PFSK-1 (cell line): ENCODE measurements around the gene DNAAF3.

Source experiments
- FOXP2 ChIP-seq: optimal IDR thresholded peaks from 2 replicates; pipeline ENCODE3; 2011; ENCODE audit warnings: borderline replicate concordance, control low read depth, inconsistent platforms; ENCODE audit not compliant: insufficient read depth; ENCODE audit errors: extremely low read length, extremely low read depth
- POLR2AphosphoS5 ChIP-seq: IDR thresholded peaks from 2 replicates; pipeline ENCODE4 v1.6.1; 2012; ENCODE audit warnings: low read depth, mild to moderate bottlenecking, control low read depth, low read length, moderate library complexity
- SIN3A ChIP-seq: IDR thresholded peaks from 2 replicates; pipeline ENCODE4 v1.6.1; 2012; ENCODE audit warnings: mild to moderate bottlenecking, low read length, moderate library complexity, borderline replicate concordance; ENCODE audit not compliant: insufficient read depth
- TAF1 ChIP-seq: IDR thresholded peaks from 2 replicates; pipeline ENCODE4 v1.6.1; 2012; ENCODE audit warnings: low read length, control low read depth, borderline replicate concordance; ENCODE audit not compliant: insufficient read depth
- TF ChIP-seq, protein P1 (sequence below), 2 experiments: IDR thresholded peaks; 2 replicates each; pipeline versions ENCODE4 v1.6.1 to v1.8.0; 2011 to 2012; ENCODE audit warnings: low read depth in 2 of 2, low read length in 2 of 2, control low read depth in 1 of 2, inconsistent platforms in 1 of 2, mild to moderate bottlenecking in 1 of 2, moderate library complexity in 1 of 2; ENCODE audit not compliant: insufficient read depth in 1 of 2

Gene DNAAF3

DNA sequence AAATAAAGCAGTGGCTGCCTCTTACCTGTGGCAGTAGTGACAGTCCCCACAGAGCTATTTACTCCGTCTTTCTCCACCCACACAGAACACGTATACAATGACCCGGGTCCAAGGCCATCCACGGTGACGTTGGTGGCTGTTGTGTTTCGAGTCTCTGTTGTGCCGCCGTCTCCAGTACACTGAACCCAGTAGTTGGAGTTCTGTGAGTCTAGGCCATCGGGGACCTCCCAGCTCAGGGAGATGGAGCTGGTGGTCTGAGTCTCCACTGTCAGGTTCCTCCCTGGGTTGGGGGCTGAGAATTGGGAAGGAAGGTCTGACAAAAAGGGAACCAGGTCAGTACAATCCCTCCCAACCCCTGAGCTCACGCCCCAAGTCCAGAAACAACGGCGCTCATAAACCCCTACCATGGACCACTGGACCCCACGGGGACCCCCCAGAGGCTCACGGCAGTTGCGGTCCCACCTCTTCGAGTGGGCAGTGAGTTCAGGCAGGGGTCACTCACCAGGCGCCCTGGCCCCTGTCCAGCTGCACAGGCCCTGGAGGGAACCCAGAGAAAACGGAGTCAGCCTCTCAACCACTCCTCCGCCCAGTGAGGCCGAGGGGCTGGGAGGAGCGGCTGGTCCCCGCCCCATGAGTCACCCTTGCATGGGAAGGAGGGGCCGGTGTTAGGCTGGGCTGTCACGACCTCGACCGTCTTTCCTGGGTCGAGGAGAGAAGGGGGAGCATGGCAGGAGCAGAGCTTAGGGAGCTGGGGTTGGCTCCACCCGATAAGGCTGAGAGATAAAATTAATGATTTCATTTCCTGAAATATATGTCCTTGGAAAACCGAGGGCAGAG, 40.5 kb upstream of the DNAAF3 start:
- TF ChIP-seq TAF1 (peak; percentile 76; the same call in 1 of the 2 replicates), POLR2AphosphoS5 (peak; percentile 92; the same call in 1 of the 2 replicates), SIN3A (peak; percentile 66; the same call in 1 of the 2 replicates), FOXP2 (peak; percentile 80)
- TF ChIP-seq, protein P1, sequence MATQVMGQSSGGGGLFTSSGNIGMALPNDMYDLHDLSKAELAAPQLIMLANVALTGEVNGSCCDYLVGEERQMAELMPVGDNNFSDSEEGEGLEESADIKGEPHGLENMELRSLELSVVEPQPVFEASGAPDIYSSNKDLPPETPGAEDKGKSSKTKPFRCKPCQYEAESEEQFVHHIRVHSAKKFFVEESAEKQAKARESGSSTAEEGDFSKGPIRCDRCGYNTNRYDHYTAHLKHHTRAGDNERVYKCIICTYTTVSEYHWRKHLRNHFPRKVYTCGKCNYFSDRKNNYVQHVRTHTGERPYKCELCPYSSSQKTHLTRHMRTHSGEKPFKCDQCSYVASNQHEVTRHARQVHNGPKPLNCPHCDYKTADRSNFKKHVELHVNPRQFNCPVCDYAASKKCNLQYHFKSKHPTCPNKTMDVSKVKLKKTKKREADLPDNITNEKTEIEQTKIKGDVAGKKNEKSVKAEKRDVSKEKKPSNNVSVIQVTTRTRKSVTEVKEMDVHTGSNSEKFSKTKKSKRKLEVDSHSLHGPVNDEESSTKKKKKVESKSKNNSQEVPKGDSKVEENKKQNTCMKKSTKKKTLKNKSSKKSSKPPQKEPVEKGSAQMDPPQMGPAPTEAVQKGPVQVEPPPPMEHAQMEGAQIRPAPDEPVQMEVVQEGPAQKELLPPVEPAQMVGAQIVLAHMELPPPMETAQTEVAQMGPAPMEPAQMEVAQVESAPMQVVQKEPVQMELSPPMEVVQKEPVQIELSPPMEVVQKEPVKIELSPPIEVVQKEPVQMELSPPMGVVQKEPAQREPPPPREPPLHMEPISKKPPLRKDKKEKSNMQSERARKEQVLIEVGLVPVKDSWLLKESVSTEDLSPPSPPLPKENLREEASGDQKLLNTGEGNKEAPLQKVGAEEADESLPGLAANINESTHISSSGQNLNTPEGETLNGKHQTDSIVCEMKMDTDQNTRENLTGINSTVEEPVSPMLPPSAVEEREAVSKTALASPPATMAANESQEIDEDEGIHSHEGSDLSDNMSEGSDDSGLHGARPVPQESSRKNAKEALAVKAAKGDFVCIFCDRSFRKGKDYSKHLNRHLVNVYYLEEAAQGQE (IDR thresholded peaks at IDR 0.05; ENCODE audit: insufficient read depth in 1 of 2, low read depth in 2 of 2, low read length in 2 of 2) = peak; percentile 10 to 77; a peak in 2 of 4 replicates

DNA sequence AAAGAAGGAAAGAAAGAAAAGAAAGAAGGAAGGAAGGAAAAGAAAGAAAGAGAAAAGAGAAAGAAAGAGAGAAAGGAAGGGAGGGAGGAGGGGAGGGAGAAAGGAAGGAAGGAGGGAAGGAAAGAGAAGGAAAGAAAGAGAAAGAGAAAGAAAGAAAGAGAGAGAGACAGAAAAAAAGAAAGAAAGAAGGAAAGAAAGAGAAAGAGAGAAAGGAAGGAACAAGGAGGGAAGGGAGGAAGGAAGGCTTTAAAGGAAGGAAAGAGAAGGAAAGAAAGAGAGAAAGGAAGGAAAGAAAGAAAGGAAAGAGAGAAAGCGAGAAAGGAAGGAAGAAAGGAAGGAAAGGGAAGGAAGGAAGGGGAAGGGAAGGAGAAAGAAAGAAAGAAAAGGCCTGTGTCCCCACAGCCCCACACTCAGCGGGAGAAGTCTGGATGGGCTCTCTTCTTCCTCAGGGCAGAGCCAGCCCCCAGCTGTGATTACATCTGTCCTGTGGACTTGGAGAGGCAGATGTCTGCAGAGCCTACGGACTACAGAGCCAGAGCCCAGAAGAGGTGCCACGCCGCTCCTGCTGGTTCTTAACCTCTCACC, 33.3 kb upstream of the DNAAF3 start:
- TF ChIP-seq SIN3A = no peak
- TF ChIP-seq FOXP2 = no peak
- TF ChIP-seq POLR2AphosphoS5 = no peak
- TF ChIP-seq, protein P1 (IDR thresholded peaks at IDR 0.05; ENCODE audit: insufficient read depth in 1 of 2, low read depth in 2 of 2, low read length in 2 of 2) = no peak

DNA sequence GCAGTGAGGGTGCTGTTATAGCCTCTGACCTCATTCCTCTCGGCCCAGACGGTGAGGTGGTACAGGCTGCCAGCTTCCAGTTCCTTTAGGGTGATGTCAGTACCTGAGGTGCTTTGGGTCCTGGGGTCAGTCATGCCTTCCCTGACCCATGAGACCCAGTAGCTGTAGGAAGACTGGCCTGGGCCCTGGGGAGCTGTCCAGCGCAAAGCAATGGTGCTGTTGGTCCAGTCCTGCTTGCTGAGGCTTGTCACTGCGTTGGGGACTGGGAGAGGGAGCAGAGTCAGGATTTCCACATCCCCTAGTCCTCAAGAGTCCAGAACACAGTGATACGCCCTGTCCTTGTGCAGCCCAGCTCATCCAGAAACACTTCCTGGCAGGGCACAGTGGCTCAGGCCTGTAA, 32.2 kb upstream of the DNAAF3 start:
- TF ChIP-seq SIN3A = no peak
- no peak for TF ChIP-seq FOXP2
- TF ChIP-seq TAF1 = no peak
- TF ChIP-seq POLR2AphosphoS5 = no peak
- TF ChIP-seq, protein P1 (IDR thresholded peaks at IDR 0.05; ENCODE audit: insufficient read depth in 1 of 2, low read depth in 2 of 2, low read length in 2 of 2) = peak; percentile 72 to 87

DNA sequence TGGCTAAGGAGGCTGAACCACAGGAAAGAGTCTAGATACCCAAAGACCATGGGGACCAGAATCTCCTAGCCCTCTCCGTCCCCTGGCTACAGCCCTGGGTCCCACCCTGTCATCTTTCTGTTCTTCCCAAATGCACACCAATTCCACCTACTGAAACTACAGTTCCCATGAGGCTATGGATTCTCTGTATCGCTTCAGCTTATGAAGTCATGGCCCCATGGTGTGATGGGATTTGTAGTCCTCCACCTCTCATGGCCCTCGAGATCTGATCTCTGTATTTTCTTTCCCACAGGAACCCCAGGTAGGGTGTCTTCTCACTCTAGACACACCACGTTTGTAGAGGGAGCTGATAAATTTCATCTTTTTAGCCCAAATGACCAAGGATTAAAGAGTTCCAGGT, 31.1 kb upstream of the DNAAF3 start:
- no peak for TF ChIP-seq TAF1
- no peak for TF ChIP-seq FOXP2
- TF ChIP-seq, protein P1 (IDR thresholded peaks at IDR 0.05; ENCODE audit: insufficient read depth in 1 of 2, low read depth in 2 of 2, low read length in 2 of 2) = no peak
- no peak for TF ChIP-seq POLR2AphosphoS5
- no peak for TF ChIP-seq SIN3A
